H1 (cell line): Measurements from ENCODE around the gene CMC1. TPM values are rescaled to one million over a fixed set of nuclear protein-coding genes. Genes with fewer than 3 reads are reported as not detected.

ENCODE experiments used
- BACH1 ChIP-seq: IDR thresholded peaks from 2 replicates; pipeline ENCODE4 v1.6.1; 2012; ENCODE audit warnings: low read length, improper control_type of control experiment
- CHD2 ChIP-seq: IDR thresholded peaks from 2 replicates; pipeline ENCODE4 v1.6.1; 2012; ENCODE audit warnings: low read length, improper control_type of control experiment
- HDAC6 ChIP-seq: IDR thresholded peaks from one replicate; pipeline ENCODE4 v1.7.1; 2012; ENCODE audit warnings: low read depth, mild to moderate bottlenecking, inconsistent platforms, low read length, moderate library complexity
- RBBP5 ChIP-seq: IDR thresholded peaks from 2 replicates; pipeline ENCODE4 v1.7.1; 2012; ENCODE audit warnings: low read depth, mild to moderate bottlenecking, inconsistent platforms, low read length, moderate library complexity, borderline replicate concordance
- SUZ12 ChIP-seq: fragments of 200-600 bp; sonication (generic); IDR thresholded peaks from 2 replicates; pipeline ENCODE4 v1.6.1; 2012; ENCODE audit warnings: mild to moderate bottlenecking, inconsistent platforms, low read length, moderate library complexity, mixed read lengths
- TEAD4 ChIP-seq: IDR thresholded peaks from 2 replicates; pipeline ENCODE4 v1.6.1; 2012; ENCODE audit warnings: low read depth, low read length, inconsistent platforms, mixed read lengths
- ZNF274 ChIP-seq: IDR thresholded peaks from 2 replicates; pipeline ENCODE4 v1.7.0; 2012; ENCODE audit warnings: low read length, borderline replicate concordance; ENCODE audit errors: extremely low read depth
- polyA plus RNA-seq, 7 experiments: library from polyadenylated mRNA; depleted of rRNA in 3 of 7; stranded (reverse) in 5 of 7; unstranded in 2 of 7; fragments of >200 nt in 5 of 7; fragments of 200-250 nt in 2 of 7; gene quantifications; 1 replicate in 5 of 7; 2 replicates in 1 of 7; 4 replicates in 1 of 7; pipeline versions ENCODE4 v1.2.1 to v1.2.3, GENCODE V29; 2011 to 2013; ENCODE audit warnings: missing spikeins in 2 of 7, mixed read lengths in 2 of 7
- total RNA-seq: library from RNA; stranded (reverse); fragmentation: NEBNext Ultra II Directional; extraction: Animal tissue kit (Norgen Biotek cat#: 25700); gene quantifications from 2 replicates; pipeline ENCODE4 v1.2.1, GENCODE V29; 2021
- TF ChIP-seq, protein P1 (sequence below): IDR thresholded peaks from 2 replicates; pipeline ENCODE4 v1.6.1; 2011; ENCODE audit warnings: low read length, improper control_type of control experiment

CMC1 gene
- total and polyA plus RNA-seq, 2 of the 8 experiments (the other 6 are each of a cell fraction or from before 2014, with no cell fraction given): 11.4 to 19.4 TPM

DNA sequence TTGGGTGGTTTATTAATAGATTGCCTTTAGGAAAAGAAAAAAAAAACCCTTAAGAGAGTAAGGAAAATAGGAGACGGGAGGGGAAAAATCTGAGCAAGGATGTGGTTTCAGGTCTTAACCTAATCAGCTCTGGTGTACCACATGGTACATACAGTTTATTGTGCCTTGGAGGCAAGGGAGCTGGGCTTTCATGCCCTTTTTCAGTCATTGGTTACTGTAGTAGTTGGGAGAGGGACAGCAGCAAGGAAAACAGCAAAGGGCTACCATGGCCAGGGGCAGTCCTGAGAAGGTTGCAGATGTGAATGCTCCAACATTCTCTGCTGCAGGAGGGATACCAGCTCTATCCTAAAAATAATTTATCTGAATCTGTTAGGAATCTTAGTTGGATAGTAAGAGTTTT, 5.9 kb downstream of the CMC1 start (continued):
- TF ChIP-seq, protein P1, sequence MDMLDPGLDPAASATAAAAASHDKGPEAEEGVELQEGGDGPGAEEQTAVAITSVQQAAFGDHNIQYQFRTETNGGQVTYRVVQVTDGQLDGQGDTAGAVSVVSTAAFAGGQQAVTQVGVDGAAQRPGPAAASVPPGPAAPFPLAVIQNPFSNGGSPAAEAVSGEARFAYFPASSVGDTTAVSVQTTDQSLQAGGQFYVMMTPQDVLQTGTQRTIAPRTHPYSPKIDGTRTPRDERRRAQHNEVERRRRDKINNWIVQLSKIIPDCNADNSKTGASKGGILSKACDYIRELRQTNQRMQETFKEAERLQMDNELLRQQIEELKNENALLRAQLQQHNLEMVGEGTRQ: no peak
- TF ChIP-seq SUZ12 (no peak), ZNF274 (no peak), TEAD4 (no peak), RBBP5 (no peak), CHD2 (no peak), HDAC6 (no peak), BACH1 (no peak)
